AG04450 (cell line): ENCODE results near the gene TRAPPC12. TPM values are rescaled to one million over a fixed set of nuclear protein-coding genes. Genes with fewer than 3 reads are reported as not detected.

Experiments
- CTCF ChIA-PET: fragments of 300-600, 350-600 bp; formaldehyde crosslinking; extraction: SDS; loops from one replicate; lab custom pipeline; 2022; ENCODE audit warnings: antibody characterized with exemption, inconsistent platforms; lab: Charles Lee
- POLR2A ChIA-PET: fragments of 350-600 bp; formaldehyde crosslinking; extraction: SDS; loops from one replicate; lab custom pipeline; 2021; ENCODE audit warnings: antibody characterized with exemption, inconsistent platforms; lab: Yijun Ruan, JAX
- DNase-seq: peaks from one replicate; pipeline ENCODE4 v3.0.0-alpha.2; 2011; ENCODE audit warnings: low read depth, low spot score
- H3K27ac ChIP-seq: one replicate; pipeline ENCODE4 v1.5.1; 2012; ENCODE audit warnings: low read depth, low read length, control low read depth
- H3K27me3 ChIP-seq: one replicate; pipeline ENCODE4 v1.6.0; 2012; ENCODE audit warnings: low read length; ENCODE audit not compliant: control insufficient read depth, insufficient read depth
- H3K4me3 ChIP-seq: 2 replicates; pipeline ENCODE4 v1.5.1; 2011; ENCODE audit warnings: mild to moderate bottlenecking, low read depth, low read length, control low read depth
- H3K9me3 ChIP-seq: 2 replicates; pipeline ENCODE4 v1.5.1; 2012; ENCODE audit warnings: low read length; ENCODE audit not compliant: control insufficient read depth, insufficient read depth
- polyA plus RNA-seq: library from polyadenylated mRNA; depleted of rRNA; stranded (reverse); fragments of >200 nt; gene quantifications from 2 replicates; pipeline ENCODE4 v1.2.3, GENCODE V29; 2011
- TF ChIP-seq, protein P1 (sequence below): IDR thresholded peaks from 2 replicates; pipeline ENCODE4 v1.5.1; 2011; ENCODE audit warnings: low read depth, low read length, control low read depth, inconsistent platforms

The TRAPPC12 gene
- polyA plus RNA-seq, 1 experiment, result 41.7 TPM

DNA sequence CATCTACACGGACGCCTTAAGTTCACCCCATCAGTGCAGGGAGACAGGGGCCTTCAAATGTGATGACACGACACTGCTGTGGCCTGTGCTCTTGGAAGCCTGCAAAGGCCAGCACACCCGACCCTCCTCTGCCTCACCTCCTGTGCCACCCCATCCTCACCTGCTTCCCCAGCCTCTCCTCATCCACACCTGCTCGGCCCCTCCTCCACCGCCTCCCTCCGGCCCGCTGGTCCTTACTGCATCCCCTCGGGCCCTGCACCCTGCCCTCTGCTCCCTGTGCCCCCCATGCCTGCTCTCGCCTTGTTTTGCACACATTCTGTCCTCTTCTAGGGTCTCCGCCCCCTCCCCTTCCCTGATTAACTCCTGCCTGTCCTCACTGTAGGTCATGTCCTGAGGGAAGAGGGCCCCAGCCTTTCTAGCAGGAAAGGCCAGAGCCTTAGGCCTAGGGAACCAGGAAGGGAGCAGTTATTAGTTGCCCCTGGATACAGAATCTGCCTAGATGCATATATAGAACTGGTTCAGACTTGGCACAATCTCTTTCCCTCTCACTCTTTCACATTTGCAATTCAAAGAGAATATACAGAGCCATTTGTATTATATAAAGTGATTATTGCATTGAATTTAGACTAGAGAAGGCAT is 39.4 kb downstream of the TRAPPC12 start:
- DNase-seq, result no peak
- Histone ChIP-seq H3K9me3 (no peaks in the 10 kb centered on the region), H3K4me3 (no peak overlapping the region), H3K27me3 (no peaks in the 10 kb centered on the region), H3K27ac (no peak overlapping the region)
- TF ChIP-seq, protein P1, sequence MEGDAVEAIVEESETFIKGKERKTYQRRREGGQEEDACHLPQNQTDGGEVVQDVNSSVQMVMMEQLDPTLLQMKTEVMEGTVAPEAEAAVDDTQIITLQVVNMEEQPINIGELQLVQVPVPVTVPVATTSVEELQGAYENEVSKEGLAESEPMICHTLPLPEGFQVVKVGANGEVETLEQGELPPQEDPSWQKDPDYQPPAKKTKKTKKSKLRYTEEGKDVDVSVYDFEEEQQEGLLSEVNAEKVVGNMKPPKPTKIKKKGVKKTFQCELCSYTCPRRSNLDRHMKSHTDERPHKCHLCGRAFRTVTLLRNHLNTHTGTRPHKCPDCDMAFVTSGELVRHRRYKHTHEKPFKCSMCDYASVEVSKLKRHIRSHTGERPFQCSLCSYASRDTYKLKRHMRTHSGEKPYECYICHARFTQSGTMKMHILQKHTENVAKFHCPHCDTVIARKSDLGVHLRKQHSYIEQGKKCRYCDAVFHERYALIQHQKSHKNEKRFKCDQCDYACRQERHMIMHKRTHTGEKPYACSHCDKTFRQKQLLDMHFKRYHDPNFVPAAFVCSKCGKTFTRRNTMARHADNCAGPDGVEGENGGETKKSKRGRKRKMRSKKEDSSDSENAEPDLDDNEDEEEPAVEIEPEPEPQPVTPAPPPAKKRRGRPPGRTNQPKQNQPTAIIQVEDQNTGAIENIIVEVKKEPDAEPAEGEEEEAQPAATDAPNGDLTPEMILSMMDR, result no peak
- ChIA-PET POLR2A (no interaction called here), CTCF (no interaction called here)

DNA sequence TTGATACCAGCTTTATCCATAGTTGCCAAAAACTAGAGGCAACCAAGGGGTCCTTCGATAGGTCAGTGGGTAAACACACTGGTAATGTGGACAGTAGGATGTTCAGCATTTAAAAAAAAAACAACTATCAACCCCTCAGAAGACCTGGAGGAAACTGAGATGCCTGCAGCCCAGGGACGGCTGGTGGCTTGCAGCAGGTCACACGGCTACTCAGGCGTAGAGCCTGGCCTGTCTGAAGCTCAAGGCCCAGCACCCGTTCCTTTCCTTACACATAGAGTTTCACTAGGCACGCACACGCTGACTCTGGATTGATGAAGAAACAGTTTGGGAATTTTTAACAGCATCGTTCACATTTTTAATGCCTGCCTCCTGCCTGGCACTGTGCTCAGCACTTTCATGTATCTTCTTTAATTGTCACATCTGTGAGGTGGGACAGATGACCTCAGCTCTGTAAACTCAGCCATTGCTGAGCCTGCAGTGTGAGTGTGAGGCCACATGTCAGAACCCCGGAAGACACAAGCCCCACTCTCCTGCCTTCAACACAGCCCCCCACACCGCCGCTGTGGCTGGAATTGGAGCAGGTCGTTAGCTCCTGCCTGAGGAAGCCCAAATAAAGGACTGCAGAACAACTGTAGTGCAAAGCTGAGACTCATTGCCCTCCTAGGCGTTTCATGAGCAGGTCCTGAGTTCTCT is 40.7 kb downstream of the TRAPPC12 start:
- Histone ChIP-seq H3K27me3 (no peaks in the 10 kb centered on the region), H3K4me3 (no peak overlapping the region), H3K9me3 (no peaks in the 10 kb centered on the region), H3K27ac (no peak overlapping the region)
- no peak for DNase-seq
- POLR2A ChIA-PET, result no interaction called here
- CTCF ChIA-PET, result interaction anchor here (1.0 kb wide), 1 partner anchor 9 kb away, joined by 3 read pairs; no protein-coding TSS in a partner anchor
- TF ChIP-seq, protein P1, result no peak

DNA sequence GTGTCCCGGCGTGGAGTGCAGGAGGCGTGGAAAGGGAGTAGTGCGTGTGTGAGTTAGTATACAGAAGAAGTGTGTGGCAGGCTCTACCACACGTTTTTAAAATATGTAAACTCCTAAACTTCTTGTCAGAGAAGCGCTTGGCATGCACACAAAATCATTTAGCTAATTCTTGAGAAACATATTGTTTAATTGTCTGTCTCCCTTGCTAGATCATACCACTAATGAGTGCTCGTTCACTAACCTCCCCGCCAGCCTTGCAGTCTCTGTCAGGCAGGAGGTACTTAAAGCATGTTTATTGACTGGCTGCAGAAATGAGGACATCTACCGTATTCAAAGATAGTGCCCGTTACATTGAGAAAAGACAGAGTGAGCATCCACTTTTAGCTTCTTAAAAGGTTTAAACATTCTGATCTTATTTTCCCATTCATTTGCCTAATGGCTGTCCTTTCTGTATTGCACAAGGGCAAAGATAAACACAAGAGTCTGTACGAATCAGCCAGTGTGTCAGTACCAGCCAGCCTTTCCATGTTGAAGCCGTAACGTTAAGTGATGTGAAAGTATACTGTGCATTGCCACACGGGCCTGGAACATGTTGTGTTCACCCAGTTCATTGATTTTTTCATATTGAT is 41.4 kb downstream of the TRAPPC12 start:
- Histone ChIP-seq H3K27ac (no peak overlapping the region), H3K4me3 (no peak overlapping the region), H3K27me3 (no peaks in the 10 kb centered on the region), H3K9me3 (no peaks in the 10 kb centered on the region)
- ChIA-PET CTCF (interaction anchor here (1.0 kb wide), 1 partner anchor 9 kb away, joined by 3 read pairs; no protein-coding TSS in a partner anchor), POLR2A (no interaction called here)
- no peak for DNase-seq
- TF ChIP-seq, protein P1, result no peak

DNA sequence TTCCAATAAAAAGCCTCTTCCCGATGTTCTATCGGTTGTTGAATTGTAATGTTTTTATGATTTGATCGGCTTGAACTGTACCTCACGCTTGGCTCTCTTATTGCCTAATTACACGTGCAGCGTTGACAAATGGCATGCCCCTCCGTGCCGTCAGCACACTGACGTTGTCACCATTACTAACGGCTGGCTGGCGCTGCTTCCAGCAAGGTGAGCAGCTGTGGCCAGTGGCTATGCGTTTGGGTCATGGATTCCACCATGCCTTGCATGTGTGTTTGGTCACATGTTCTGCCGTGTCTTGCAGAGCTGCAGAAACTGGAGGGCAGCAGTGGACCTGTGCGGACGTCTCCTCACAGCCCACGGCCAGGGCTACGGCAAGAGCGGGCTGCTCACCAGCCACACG is 42.1 kb downstream of the TRAPPC12 start:
- Histone ChIP-seq H3K9me3 (no peaks in the 10 kb centered on the region), H3K27me3 (no peaks in the 10 kb centered on the region), H3K4me3 (no peak overlapping the region), H3K27ac (no peak overlapping the region)
- TF ChIP-seq, protein P1, result no peak
- DNase-seq, result no peak
- ChIA-PET POLR2A (no interaction called here), CTCF (interaction anchor here (1.0 kb wide), 1 partner anchor 8 kb away, joined by 3 read pairs; no protein-coding TSS in a partner anchor)
